ENCODE results near the gene BICDL2. TPM values are rescaled to one million over a fixed set of nuclear protein-coding genes. Genes with fewer than 3 reads are reported as not detected.

BICDL2 gene
- total and polyA plus RNA-seq, 5 donors from 2014 or later = not detected

- Mint-ChIP-seq H3K9me3 (no peaks in the 10 kb centered on the region), H3K27me3 (peaks cover 13% of the 10 kb centered on the region), H3K4me3 (peak overlapping the region in 1 of 4 donors; percentile 67), H3K4me1 (peaks cover 3 to 9% (median 7%) of the 10 kb centered on the region in 4 donors), H3K36me3 (no peaks in the 10 kb centered on the region), H3K27ac (no peak overlapping the region)
- no peak for DNase-seq
- no peaks in the 10 kb centered on the region for H3K27me3 ChIP-seq (ENCODE audit: control insufficient read depth, insufficient read depth, low read length)
- no peak overlapping the region for H3K27ac ChIP-seq (ENCODE audit: insufficient read depth, low read length, poor library complexity, severe bottlenecking)
- no peaks in the 10 kb centered on the region for H3K36me3 ChIP-seq (ENCODE audit: control insufficient read depth, insufficient read depth, low read length)
- no peak overlapping the region for H3K4me3 ChIP-seq (ENCODE audit: low read depth, low read length)
- H3K9me3 ChIP-seq (ENCODE audit: control insufficient read depth in 2 of 2, low read length in 2 of 2) = no peaks in the 10 kb centered on the region
- peaks cover 9% of the 10 kb centered on the region for H3K4me1 ChIP-seq (ENCODE audit: control insufficient read depth, insufficient read depth, low read length, poor library complexity, severe bottlenecking)
- no peak for ATAC-seq (ENCODE audit: low read depth in 2 of 2)
Measured at GRCh38 chr16:3001316-3001715, 35.4 kb downstream of the BICDL2 start.

GRCh38 chr16:3000540-3000939 lies 36.2 kb downstream of the BICDL2 start:
- H3K4me3 ChIP-seq (ENCODE audit: low read depth, low read length) = no peak overlapping the region
- Mint-ChIP-seq H3K36me3 (no peaks in the 10 kb centered on the region), H3K27ac (no peak overlapping the region), H3K4me3 (peak overlapping the region in 1 of 4 donors; percentile 15), H3K27me3 (peaks cover 13% of the 10 kb centered on the region), H3K9me3 (no peaks in the 10 kb centered on the region), H3K4me1 (peaks cover 3 to 9% (median 6%) of the 10 kb centered on the region in 4 donors)
- H3K27me3 ChIP-seq (ENCODE audit: control insufficient read depth, insufficient read depth, low read length) = no peaks in the 10 kb centered on the region
- peaks cover 9% of the 10 kb centered on the region for H3K4me1 ChIP-seq (ENCODE audit: control insufficient read depth, insufficient read depth, low read length, poor library complexity, severe bottlenecking)
- no peaks in the 10 kb centered on the region for H3K9me3 ChIP-seq (ENCODE audit: control insufficient read depth in 2 of 2, low read length in 2 of 2)
- DNase-seq (no peak), ATAC-seq (ENCODE audit: low read depth in 2 of 2) (no peak)
- no peak overlapping the region for H3K27ac ChIP-seq (ENCODE audit: insufficient read depth, low read length, poor library complexity, severe bottlenecking)
- H3K36me3 ChIP-seq (ENCODE audit: control insufficient read depth, insufficient read depth, low read length) = no peaks in the 10 kb centered on the region

- peaks cover 2 to 9% (median 5%) of the 10 kb centered on the region in 4 donors for H3K4me1 Mint-ChIP-seq
- H3K27me3 ChIP-seq (ENCODE audit: control insufficient read depth, insufficient read depth, low read length) = no peaks in the 10 kb centered on the region
- H3K27ac ChIP-seq (ENCODE audit: insufficient read depth, low read length, poor library complexity, severe bottlenecking) = no peak overlapping the region
- ATAC-seq (ENCODE audit: low read depth in 2 of 2) (no peak), DNase-seq (no peak)
- peaks cover 13% of the 10 kb centered on the region for H3K27me3 Mint-ChIP-seq
- H3K4me1 ChIP-seq (ENCODE audit: control insufficient read depth, insufficient read depth, low read length, poor library complexity, severe bottlenecking) = peaks cover 6% of the 10 kb centered on the region
- no peaks in the 10 kb centered on the region for H3K9me3 Mint-ChIP-seq
- no peak overlapping the region for H3K27ac Mint-ChIP-seq
- H3K4me3 ChIP-seq (ENCODE audit: low read depth, low read length) = no peak overlapping the region
- H3K36me3 Mint-ChIP-seq = no peaks in the 10 kb centered on the region
- H3K9me3 ChIP-seq (ENCODE audit: control insufficient read depth in 2 of 2, low read length in 2 of 2) = no peaks in the 10 kb centered on the region
- no peak overlapping the region for H3K4me3 Mint-ChIP-seq
- H3K36me3 ChIP-seq (ENCODE audit: control insufficient read depth, insufficient read depth, low read length) = no peaks in the 10 kb centered on the region
Measured at GRCh38 chr16:2999929-3000328, 36.8 kb downstream of the BICDL2 start.

GRCh38 chr16:2996298-2996697 lies 40.4 kb downstream of the BICDL2 start:
- H3K36me3 Mint-ChIP-seq = no peaks in the 10 kb centered on the region
- Histone ChIP-seq H3K36me3 (ENCODE audit: control insufficient read depth, insufficient read depth, low read length) (no peaks in the 10 kb centered on the region), H3K4me3 (ENCODE audit: low read depth, low read length) (no peak overlapping the region), H3K9me3 (ENCODE audit: control insufficient read depth in 2 of 2, low read length in 2 of 2) (no peaks in the 10 kb centered on the region), H3K27ac (ENCODE audit: insufficient read depth, low read length, poor library complexity, severe bottlenecking) (no peak overlapping the region), H3K27me3 (ENCODE audit: control insufficient read depth, insufficient read depth, low read length) (no peaks in the 10 kb centered on the region), H3K4me1 (ENCODE audit: control insufficient read depth, insufficient read depth, low read length, poor library complexity, severe bottlenecking) (no peaks in the 10 kb centered on the region)
- peaks cover 8% of the 10 kb centered on the region for H3K27me3 Mint-ChIP-seq
- H3K4me3 Mint-ChIP-seq = no peak overlapping the region
- H3K4me1 Mint-ChIP-seq = no peaks in the 10 kb centered on the region
- DNase-seq = no peak
- H3K27ac Mint-ChIP-seq = no peak overlapping the region
- ATAC-seq (ENCODE audit: low read depth in 2 of 2) = no peak
- no peaks in the 10 kb centered on the region for H3K9me3 Mint-ChIP-seq

GRCh38 chr16:2992383-2993081 lies 44.2 kb downstream of the BICDL2 start:
- Histone ChIP-seq H3K4me3 (ENCODE audit: low read depth, low read length) (no peak overlapping the region), H3K27ac (ENCODE audit: insufficient read depth, low read length, poor library complexity, severe bottlenecking) (no peak overlapping the region), H3K4me1 (ENCODE audit: control insufficient read depth, insufficient read depth, low read length, poor library complexity, severe bottlenecking) (no peaks in the 10 kb centered on the region), H3K9me3 (ENCODE audit: control insufficient read depth in 2 of 2, low read length in 2 of 2) (no peaks in the 10 kb centered on the region), H3K27me3 (ENCODE audit: control insufficient read depth, insufficient read depth, low read length) (no peaks in the 10 kb centered on the region), H3K36me3 (ENCODE audit: control insufficient read depth, insufficient read depth, low read length) (no peaks in the 10 kb centered on the region)
- no peak for DNase-seq
- Mint-ChIP-seq H3K27ac (no peak overlapping the region), H3K36me3 (no peaks in the 10 kb centered on the region), H3K4me1 (no peaks in the 10 kb centered on the region), H3K9me3 (no peaks in the 10 kb centered on the region), H3K4me3 (no peak overlapping the region), H3K27me3 (peaks cover 6% of the 10 kb centered on the region)
- no peak for ATAC-seq (ENCODE audit: low read depth in 2 of 2)

GRCh38 chr16:2991566-2992261 lies 45.0 kb downstream of the BICDL2 start:
- no peak overlapping the region for H3K4me3 ChIP-seq (ENCODE audit: low read depth, low read length)
- Mint-ChIP-seq H3K36me3 (no peaks in the 10 kb centered on the region), H3K9me3 (no peaks in the 10 kb centered on the region), H3K4me1 (no peaks in the 10 kb centered on the region), H3K4me3 (no peak overlapping the region), H3K27ac (no peak overlapping the region), H3K27me3 (peaks cover 6% of the 10 kb centered on the region)
- H3K9me3 ChIP-seq (ENCODE audit: control insufficient read depth in 2 of 2, low read length in 2 of 2) = no peaks in the 10 kb centered on the region
- ATAC-seq (ENCODE audit: low read depth in 2 of 2) (no peak), DNase-seq (no peak)
- H3K27me3 ChIP-seq (ENCODE audit: control insufficient read depth, insufficient read depth, low read length) = no peaks in the 10 kb centered on the region
- no peak overlapping the region for H3K27ac ChIP-seq (ENCODE audit: insufficient read depth, low read length, poor library complexity, severe bottlenecking)
- no peaks in the 10 kb centered on the region for H3K36me3 ChIP-seq (ENCODE audit: control insufficient read depth, insufficient read depth, low read length)
- no peaks in the 10 kb centered on the region for H3K4me1 ChIP-seq (ENCODE audit: control insufficient read depth, insufficient read depth, low read length, poor library complexity, severe bottlenecking)

GRCh38 chr16:2990891-2991290 lies 45.9 kb downstream of the BICDL2 start:
- Mint-ChIP-seq H3K9me3 (no peaks in the 10 kb centered on the region), H3K36me3 (no peaks in the 10 kb centered on the region), H3K4me1 (no peaks in the 10 kb centered on the region), H3K27me3 (peaks cover 6% of the 10 kb centered on the region), H3K27ac (no peak overlapping the region), H3K4me3 (no peak overlapping the region)
- Histone ChIP-seq H3K4me1 (ENCODE audit: control insufficient read depth, insufficient read depth, low read length, poor library complexity, severe bottlenecking) (no peaks in the 10 kb centered on the region), H3K27ac (ENCODE audit: insufficient read depth, low read length, poor library complexity, severe bottlenecking) (no peak overlapping the region), H3K36me3 (ENCODE audit: control insufficient read depth, insufficient read depth, low read length) (no peaks in the 10 kb centered on the region), H3K4me3 (ENCODE audit: low read depth, low read length) (no peak overlapping the region), H3K27me3 (ENCODE audit: control insufficient read depth, insufficient read depth, low read length) (no peaks in the 10 kb centered on the region), H3K9me3 (ENCODE audit: control insufficient read depth in 2 of 2, low read length in 2 of 2) (no peaks in the 10 kb centered on the region)
- no peak for ATAC-seq (ENCODE audit: low read depth in 2 of 2)
- DNase-seq = no peak

Data from CD4-positive, CD25-positive, alpha-beta regulatory T cell (primary cell).